Fibroblast of villous mesenchyme (primary cell): ENCODE results near the gene IQUB. TPM values are rescaled to one million over a fixed set of nuclear protein-coding genes. Genes with fewer than 3 reads are reported as not detected.
"Not testable (repeated sequence)": the region's sequence is repeated elsewhere in the genome, so short reads cannot be mapped to it uniquely, and the experiment has no call there.

Experiments used
- DNase-seq: peaks from one replicate; pipeline ENCODE4 v3.0.0-alpha.2; 2010; ENCODE audit warnings: low read depth
- H3K4me3 ChIP-seq: 2 replicates; pipeline ENCODE4 v1.5.1; 2011; ENCODE audit warnings: low read depth, mild to moderate bottlenecking, low read length
- CTCF ChIP-seq: IDR thresholded peaks from 2 replicates; pipeline ENCODE4 v1.5.1; 2012; ENCODE audit warnings: low read depth, mild to moderate bottlenecking, low read length; ENCODE audit not compliant: insufficient read depth
- total RNA-seq: library from RNA; depleted of rRNA; stranded (reverse); fragments of >200 nt; gene quantifications from 2 replicates; pipeline ENCODE4 v1.2.3, GENCODE V29; 2012

The IQUB gene
- total RNA-seq, 1 donor = 0.43 TPM

- DNase-seq = no peak
- H3K4me3 ChIP-seq = no peak overlapping the region
- TF ChIP-seq CTCF = no peak
Measured at GRCh38 chr7:123485721-123486120, 48.7 kb downstream of the IQUB start.

GRCh38 chr7:123485187-123485586 is 49.2 kb downstream of the IQUB start:
- no peak for TF ChIP-seq CTCF
- DNase-seq = peak; percentile 4
- H3K4me3 ChIP-seq = no peak overlapping the region

- no peak for TF ChIP-seq CTCF
- DNase-seq = no peak
- H3K4me3 ChIP-seq = no peak overlapping the region
Measured at GRCh38 chr7:123484199-123484598, 50.2 kb downstream of the IQUB start.

GRCh38 chr7:123480107-123480506 is 54.3 kb downstream of the IQUB start:
- no peak for TF ChIP-seq CTCF
- H3K4me3 ChIP-seq = no peak overlapping the region
- no peak for DNase-seq

- not testable (repeated sequence) for DNase-seq, H3K4me3 ChIP-seq
Measured at GRCh38 chr7:123478056-123478455, 56.3 kb downstream of the IQUB start.

- H3K4me3 ChIP-seq = no peak overlapping the region
- no peak for DNase-seq
- TF ChIP-seq CTCF = no peak
Measured at GRCh38 chr7:123472750-123473445, 61.5 kb downstream of the IQUB start.

GRCh38 chr7:123472327-123472726 is 62.1 kb downstream of the IQUB start:
- DNase-seq = no peak
- no peak overlapping the region for H3K4me3 ChIP-seq
- TF ChIP-seq CTCF = no peak
